AG08395 (cell line): Measurements from ENCODE around the gene LGR5.

Experiments used
- DNase-seq: peaks from one replicate; pipeline ENCODE4 v3.0.0; 2012; ENCODE audit warnings: mixed read lengths, low spot score

LGR5 gene, protein sequence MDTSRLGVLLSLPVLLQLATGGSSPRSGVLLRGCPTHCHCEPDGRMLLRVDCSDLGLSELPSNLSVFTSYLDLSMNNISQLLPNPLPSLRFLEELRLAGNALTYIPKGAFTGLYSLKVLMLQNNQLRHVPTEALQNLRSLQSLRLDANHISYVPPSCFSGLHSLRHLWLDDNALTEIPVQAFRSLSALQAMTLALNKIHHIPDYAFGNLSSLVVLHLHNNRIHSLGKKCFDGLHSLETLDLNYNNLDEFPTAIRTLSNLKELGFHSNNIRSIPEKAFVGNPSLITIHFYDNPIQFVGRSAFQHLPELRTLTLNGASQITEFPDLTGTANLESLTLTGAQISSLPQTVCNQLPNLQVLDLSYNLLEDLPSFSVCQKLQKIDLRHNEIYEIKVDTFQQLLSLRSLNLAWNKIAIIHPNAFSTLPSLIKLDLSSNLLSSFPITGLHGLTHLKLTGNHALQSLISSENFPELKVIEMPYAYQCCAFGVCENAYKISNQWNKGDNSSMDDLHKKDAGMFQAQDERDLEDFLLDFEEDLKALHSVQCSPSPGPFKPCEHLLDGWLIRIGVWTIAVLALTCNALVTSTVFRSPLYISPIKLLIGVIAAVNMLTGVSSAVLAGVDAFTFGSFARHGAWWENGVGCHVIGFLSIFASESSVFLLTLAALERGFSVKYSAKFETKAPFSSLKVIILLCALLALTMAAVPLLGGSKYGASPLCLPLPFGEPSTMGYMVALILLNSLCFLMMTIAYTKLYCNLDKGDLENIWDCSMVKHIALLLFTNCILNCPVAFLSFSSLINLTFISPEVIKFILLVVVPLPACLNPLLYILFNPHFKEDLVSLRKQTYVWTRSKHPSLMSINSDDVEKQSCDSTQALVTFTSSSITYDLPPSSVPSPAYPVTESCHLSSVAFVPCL

DNA sequence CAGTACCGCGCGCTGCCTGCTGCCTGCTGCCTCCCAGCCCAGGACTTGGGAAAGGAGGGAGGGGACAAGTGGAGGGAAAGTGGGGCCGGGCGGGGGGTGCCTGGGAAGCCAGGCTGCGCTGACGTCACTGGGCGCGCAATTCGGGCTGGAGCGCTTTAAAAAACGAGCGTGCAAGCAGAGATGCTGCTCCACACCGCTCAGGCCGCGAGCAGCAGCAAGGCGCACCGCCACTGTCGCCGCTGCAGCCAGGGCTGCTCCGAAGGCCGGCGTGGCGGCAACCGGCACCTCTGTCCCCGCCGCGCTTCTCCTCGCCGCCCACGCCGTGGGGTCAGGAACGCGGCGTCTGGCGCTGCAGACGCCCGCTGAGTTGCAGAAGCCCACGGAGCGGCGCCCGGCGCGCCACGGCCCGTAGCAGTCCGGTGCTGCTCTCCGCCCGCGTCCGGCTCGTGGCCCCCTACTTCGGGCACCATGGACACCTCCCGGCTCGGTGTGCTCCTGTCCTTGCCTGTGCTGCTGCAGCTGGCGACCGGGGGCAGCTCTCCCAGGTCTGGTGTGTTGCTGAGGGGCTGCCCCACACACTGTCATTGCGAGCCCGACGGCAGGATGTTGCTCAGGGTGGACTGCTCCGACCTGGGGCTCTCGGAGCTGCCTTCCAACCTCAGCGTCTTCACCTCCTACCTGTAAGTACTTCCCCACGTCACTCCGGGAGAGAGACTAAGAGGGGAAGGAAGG is at the start of gene LGR5:
Gene LGR5, plus strand, starts transcription at position 186 of the 732 bp plus-strand sequence. Its CDS starts 283 bp downstream, at position 469.
- peak; percentile 7 for DNase-seq

DNA sequence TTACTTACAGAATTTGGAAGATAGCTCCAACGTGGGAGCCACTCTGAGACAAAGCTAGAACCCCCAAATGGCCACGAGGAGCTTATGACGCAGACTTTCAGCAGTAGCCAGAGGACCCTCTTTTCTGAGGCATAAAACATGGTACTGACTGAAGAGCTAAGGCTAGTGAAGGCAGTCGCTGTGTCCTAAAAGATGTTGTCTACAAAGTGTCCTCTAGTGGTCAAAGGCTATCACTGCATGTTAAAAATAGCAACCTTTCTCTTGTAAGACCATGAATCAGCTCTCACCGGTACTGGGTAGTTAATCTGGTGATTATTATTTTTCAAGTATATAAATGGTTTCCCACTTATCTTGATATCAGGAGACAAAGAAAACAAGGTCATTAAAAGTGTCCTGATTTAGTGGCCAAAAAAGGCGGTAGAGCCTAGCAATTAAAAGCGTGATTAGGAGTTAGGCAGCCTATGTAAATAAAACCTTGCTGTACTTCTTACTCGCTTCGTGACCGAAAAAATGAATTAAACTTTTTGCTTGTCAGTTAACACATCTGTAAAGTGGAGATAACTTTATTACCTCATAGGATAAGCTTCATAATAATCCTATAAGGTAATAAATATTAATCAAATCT is 47.0 kb upstream of the LGR5 start:
- peak; percentile 75 for DNase-seq

DNA sequence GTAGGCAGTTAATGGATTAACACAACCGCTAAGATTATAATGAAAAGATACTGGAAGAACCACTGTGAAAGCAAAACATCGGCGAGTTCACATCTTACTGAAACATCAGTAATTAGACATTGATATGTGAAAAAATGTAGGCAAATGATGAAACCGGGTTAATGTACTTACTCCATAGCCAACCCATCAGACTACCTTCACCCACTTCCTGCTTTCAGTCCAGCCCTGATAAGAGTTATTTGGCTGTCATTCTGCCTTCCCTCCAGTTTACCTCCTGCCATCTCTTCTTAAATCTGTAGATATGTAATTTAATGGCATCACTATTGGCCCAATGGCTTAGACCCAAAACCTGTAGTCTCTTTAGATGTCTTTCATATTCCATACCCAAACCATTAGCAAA is 46.0 kb upstream of the LGR5 start:
- no peak for DNase-seq

DNA sequence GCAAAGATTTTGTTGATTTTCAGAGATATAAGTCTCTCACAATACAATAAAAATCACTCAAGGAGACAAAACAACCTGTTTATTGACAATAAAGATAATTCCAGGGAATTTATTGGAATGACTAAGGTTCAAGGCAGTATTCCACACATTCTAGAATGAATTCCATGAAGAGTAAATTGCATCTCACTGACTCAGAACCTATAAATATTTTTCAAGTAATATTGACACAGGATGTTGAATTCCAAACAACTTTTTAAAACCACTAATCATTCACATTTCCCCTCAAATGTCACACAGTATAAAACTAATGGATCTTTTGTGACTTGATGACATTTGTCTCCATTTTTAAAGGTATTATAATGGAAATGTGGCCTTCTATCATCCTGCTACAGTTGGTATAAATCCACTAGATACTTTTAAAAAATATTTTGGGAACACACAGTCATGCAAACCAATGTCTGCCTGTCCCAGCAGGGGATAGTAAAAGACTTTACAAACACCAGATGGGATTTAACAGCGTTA is 42.1 kb upstream of the LGR5 start:
- peak; percentile 33 for DNase-seq

DNA sequence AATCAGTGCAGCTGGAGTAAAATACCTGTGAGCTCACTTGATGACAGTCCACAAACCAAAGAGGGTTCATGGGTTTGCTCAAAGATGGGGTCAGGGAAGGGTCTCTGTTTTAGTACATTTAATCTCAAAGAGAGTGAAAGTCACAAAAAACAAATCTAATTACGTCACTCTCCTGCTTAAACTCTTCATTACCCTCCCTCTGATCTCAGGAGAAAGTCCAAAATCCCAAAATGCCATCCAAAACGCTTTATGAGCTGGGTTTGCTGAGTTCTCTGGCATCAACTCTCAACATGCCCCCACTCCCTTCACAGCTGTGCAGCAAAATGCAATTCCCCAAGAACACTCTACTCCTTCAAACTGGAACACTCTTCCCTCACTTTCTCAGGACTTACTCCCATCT is 40.4 kb upstream of the LGR5 start:
- DNase-seq = no peak

DNA sequence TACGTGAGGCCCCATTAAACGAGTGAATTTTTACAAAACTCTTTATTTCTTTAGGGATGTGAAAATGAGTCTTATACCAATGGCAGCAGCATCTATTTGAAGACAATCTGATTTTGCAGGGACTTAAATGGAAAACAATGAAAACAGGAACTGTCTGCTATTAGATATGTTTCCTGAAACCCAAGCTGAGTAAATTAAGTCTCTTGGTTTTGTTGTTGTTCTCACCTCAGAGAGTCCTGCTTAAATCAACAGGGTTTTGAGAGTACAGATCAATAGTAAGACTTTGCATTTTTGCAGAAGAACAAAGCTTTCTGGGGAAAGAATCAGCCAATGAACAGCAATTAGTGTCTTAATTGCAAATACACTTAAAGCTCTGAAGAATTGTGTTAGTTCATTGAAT is 39.1 kb upstream of the LGR5 start:
- DNase-seq = no peak

DNA sequence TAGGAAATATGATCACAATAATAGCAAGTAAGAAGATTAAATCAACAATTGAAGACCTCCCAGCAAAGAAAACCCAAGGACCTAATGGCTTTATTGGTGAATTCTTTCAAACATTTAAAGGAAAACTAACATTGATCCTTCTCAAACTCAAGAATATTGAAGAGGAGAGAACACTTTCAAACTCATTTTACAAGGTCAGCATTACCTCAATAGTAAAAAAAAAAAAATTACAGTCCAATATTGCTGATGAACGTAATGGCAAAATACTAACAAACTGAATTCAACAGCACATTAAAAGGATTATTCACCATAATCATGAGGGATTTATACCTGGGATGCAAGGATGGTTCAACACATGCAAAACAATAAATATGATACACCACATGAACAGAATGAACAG is 33.7 kb upstream of the LGR5 start:
- no peak for DNase-seq

DNA sequence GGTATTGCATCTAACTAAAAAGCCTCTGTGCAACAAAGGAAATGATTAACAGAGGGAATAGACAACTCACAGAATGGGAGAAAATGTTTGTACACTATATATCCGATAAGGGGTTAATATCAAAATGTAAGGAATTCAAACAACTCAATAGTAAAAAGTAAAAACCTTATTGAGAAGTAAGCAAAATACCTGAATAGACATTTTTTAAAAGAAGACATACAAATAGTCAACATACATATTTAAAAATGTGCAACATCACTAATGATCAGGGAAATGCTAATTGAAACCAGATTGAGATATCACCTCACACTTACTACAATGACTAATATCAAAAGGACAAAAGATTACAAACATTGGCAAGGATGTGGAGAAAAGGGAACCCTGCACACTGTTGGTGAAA is 31.9 kb upstream of the LGR5 start:
- DNase-seq = no peak

DNA sequence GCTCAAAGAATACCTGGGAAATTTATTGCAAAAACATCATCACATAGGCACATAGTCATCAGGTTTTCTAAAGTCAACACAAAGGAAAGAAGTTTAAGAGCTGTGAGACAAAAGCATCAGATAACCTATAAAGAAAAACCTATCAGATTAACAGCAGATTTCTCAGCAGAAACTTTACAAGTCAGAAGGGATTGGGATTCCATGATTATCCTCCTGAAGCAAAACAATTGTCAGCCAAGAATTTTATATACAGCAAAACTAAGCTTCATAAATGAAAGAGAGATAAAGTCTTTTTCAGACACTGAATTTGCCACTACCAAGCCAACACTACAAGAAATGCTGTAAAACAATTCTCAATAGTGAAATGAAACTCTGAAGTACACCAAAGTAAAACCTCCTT is 28.8 kb upstream of the LGR5 start:
- no peak for DNase-seq

DNA sequence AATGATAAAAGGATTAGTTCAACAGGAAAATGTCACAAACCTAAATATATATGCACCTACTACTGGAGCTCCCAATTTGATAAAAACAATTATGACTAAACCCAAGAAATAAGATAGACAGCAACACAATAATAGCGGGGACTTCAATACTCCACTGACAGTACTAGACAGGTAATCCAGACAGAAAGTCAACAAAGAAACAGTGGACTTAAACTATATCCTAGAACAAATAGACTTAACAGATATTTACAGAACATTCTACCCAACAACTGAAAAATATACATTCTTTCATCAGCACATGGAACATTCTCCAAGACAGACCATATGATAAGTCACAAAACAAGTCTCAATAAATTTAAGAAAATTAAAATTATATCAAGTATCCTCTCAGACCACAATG is 28.0 kb upstream of the LGR5 start:
- no peak for DNase-seq

DNA sequence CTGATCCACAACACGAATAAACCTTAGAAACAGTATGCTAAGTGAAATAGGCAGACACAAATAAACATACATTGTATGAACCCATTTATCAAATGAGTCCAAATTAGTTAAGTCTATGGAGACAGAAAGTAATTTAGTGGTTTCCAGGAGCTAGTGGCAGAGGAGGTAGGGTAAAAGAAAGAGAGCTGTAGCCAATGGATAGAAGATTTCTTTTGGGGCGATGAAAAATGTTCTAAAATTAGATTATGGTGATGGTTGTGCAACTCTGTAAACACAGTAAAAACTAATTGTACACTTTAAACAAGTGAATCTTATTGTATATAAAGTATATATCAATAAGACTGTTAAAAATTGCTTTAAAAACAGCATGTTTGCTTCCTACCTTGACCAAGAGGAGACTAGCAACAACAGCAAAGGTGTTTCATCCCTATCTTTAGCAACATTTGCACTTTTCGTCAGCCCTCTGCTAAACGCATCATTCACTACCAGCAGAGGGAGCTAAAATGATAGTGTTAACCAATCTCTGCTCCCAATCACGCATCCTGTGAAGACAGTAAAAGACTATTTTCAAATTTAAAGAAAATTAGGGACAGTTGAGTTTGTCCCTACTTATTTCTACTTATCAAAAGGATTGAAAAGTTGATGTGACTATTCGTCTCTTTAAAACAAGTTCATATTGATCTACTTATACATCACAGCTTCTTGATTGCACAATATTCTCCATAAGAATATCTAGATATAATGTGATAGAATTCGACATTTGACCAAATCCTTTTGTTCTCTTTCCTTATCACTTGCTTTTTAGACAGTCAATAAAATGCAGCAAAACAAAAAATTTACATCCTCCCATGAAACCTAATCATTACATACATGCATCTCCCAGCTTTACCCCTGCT is 24.0 kb upstream of the LGR5 start:
- DNase-seq = peak; percentile 69

DNA sequence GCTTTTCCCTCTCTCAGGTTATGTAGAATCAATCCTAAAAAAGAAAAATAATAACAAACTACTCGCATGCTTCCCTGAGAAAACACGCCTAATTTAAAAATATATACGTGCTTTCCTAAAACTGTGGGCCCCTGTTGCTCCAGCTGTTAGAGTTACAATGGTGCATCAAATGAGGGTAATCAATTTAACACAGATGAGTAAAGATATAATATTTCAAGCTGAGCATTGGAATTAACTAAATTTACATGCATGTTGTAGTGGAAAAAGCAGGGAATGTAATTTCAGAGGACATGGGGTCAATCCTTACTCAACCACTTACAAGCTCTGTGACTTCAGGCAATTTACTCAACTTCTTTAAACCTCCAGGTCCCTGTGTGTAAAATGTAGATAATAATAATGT is 22.4 kb upstream of the LGR5 start:
- DNase-seq = no peak

DNA sequence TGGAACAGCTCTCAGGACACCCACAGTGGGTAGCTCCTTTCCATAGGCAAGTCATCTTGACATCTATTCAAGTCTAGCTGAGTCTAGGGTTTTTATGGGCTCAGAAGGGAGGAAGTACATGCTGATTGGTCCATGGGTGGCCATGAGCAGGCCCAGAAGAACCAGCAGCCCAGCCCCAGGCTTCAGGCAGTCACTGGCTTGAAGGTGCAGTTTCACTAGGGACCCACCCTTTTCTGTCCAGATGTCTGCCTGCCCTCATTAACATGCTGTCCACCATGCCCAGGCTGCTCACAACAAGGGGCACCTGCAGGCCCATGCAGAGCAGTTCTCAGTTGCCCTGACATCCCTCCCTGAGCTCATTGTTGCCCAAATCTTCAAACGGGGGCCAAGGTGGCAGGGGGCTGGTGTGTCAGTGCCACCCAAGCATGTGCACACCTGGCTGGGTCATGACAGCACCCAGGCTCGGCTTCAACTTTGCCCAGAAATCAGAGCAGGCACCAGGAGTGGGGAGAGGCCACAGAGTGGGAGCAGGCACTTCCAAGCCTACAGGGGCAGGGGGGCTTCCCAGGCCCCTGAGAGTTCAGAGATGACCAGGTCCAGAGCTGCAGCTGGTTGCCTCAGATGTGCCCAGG is 18.7 kb upstream of the LGR5 start:
- no peak for DNase-seq

DNA sequence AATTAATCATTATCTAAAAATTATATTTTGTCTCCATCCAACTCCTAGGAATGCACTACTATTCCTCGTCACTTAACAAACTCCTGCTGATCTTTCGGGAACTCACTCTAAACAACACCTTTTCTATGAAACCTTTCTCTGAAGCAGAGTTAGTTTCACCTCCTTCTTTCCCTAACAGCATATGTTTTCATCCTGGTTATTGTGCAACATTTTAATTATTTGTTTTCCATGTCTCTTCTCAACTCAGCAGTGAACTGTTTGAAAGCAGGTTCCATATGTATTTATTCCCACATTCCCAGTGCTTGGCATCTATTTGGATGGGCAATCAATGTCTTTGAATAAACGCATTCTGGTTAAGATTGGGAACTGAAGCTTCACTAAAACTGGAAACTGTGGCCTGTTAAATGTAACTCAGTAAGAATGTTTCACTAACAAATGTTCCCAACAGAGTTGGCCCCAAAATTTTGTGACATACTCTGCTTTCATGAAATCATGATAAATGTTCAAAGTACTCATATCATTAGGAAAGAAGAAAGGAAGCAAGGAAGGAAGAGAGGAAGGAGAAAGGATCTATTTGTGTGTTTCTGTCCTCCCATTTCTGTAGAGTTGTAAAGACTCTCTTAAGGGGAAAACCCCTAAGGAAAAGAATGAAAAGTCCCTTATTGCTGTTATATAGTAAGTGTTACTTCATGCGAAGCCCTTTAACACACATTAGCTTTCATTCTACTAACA is 13.9 kb upstream of the LGR5 start:
- no peak for DNase-seq

DNA sequence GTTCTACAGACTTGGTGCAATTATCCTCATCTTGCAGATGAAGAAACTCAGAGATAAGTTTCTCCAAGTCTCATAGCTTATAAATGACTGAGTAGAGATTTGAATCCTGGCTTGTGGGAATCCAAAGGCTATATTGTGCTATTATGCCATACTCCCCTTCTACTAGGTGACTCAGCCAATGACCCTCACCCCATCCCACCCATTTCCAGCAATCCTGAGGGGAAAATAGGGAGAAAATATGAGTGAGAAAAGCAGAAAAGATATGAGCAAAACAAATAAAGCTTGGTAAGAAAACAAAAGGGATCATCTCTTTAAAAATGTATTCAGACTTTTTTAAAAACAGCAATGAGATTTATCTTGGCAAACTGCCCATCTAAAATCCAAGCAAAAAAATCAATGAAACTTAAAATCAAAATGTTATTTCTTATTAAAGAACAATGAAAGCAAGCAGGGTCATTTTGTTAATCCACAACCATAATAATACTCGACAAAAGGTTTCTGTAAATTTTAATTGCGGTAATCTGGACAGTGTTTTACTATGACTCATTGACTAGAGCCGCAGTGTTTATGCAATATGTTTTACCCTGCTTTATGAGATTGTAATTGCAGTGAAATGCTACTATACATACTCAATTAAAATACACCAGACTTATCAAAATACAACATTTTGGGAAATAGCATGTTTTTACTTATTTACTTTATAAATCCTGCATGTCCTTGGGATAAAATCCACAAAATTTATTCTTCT is 13.1 kb upstream of the LGR5 start:
- peak; percentile 45 for DNase-seq

DNA sequence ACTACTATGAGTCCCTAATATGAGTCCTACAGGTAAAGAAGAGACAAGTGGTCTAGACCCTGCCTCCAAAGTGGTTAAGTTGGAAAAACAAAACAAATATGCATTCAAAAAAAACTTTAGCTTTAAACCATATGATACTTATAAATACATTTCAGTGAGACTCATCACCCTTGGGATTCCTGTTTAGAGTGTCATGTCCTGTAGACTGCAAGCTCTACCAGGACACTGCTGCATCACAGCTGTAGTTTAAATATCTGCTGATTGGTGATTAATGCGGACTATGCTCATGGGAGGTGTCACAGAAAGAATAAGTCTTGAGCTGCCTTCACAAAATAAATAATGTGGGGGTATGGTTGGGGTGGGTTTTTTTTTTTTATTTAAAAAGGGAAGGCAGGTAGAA is 8.8 kb upstream of the LGR5 start:
- DNase-seq = no peak

DNA sequence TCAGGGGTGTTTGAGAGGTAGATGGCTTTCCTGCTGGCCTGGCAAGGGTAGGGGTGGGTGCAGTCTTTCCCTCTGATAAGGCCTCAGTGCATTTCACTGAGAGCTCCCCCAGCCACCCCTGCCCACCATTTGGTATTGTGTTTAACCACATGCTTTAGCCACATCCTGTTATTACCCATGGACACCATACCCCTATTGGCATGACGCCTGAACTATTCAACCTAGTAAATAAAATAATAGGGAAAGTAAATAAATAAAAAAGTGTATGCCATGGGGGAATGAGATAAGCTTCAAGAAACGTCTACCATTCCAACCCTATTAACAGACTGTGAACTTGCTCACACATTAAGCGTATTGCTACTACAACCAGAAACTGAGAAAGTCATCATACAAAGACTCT is 7.6 kb upstream of the LGR5 start:
- DNase-seq = no peak

DNA sequence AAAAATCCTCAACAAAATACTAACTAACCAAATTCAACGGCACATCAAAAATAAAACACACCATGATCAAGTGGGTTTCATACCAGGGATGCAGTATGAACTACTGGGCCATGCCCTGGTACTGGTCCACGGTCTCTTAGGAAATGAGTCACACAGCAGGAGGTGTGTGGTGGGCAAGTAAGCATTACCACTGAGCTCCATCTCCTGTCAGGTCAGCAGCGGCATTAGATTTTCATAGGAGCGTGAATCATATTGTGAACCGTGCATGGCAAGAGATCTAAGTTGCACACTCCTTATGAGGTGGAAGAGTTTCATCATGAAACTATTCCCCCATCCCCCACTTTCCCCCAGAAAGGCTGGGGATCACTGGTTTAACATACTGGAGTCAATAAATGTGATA is 6.7 kb upstream of the LGR5 start:
- no peak for DNase-seq

DNA sequence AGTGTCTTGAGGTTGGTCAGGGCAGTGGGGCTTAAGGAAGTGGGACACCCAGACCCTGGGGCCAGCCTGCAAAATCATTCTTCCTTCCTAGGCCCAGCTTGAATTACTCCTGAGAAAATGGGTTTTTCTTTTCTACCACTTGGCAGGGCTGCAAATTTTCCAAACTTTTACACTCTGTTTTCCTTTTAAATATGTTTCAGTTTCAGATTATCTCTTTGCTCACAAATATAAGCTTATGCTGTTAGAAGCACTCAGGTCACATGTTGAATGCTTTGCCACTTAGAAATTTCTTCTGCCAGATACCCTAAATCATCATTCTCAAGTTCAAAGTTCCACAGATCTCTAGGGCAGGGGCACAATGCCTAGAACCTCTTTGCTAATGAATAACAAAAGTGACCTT is 2.9 kb upstream of the LGR5 start:
- no peak for DNase-seq
